Left cardiac atrium (tissue), 4 donors: ENCODE results near the gene PTGDS. TPM values are rescaled to one million over a fixed set of nuclear protein-coding genes. Genes with fewer than 3 reads are reported as not detected.
A peak's percentile ranks its signal among the peaks of the same experiment; 100 is the strongest.

Experiments
- ATAC-seq, 2 donors: fragments of 200-7000 bp; cut with Tn5 transposase; one replicate each; pipeline ENCODE4 v1.9.1; 2020; ENCODE audit warnings: mild to moderate bottlenecking in 2 of 2, moderate library complexity in 2 of 2
- DNase-seq: peaks from one replicate; pipeline ENCODE4 v3.0.0-alpha.2; 2020
- intact Hi-C, 2 donors: fragments of 100-400 bp; cut with DNase I; formaldehyde crosslinking; loops; one replicate each; pipeline versions ENCODE4 v1.14.1 to v1.15.1; 2022 to 2023
- total RNA-seq, 2 donors: library from RNA; stranded (reverse); fragmentation: NEBNext Ultra II Directional; extraction: Animal tissue kit (Norgen Biotek cat#: 25700); gene quantifications; one replicate each; pipeline ENCODE4 v1.2.1, GENCODE V29; 2021
- donor health status: DM: no; HTN: yes; CAD: no.
- donor health status: DM: no; HTN: yes; CAD: no; lungs with severe emphysema.
- donor health status: DM: yes; HTN: yes; CAD: no.
- donor health status: Dilated cardiomyopathy.

Gene PTGDS
- total RNA-seq, 2 donors from 2014 or later = 3,329 to 4,014 TPM

DNA sequence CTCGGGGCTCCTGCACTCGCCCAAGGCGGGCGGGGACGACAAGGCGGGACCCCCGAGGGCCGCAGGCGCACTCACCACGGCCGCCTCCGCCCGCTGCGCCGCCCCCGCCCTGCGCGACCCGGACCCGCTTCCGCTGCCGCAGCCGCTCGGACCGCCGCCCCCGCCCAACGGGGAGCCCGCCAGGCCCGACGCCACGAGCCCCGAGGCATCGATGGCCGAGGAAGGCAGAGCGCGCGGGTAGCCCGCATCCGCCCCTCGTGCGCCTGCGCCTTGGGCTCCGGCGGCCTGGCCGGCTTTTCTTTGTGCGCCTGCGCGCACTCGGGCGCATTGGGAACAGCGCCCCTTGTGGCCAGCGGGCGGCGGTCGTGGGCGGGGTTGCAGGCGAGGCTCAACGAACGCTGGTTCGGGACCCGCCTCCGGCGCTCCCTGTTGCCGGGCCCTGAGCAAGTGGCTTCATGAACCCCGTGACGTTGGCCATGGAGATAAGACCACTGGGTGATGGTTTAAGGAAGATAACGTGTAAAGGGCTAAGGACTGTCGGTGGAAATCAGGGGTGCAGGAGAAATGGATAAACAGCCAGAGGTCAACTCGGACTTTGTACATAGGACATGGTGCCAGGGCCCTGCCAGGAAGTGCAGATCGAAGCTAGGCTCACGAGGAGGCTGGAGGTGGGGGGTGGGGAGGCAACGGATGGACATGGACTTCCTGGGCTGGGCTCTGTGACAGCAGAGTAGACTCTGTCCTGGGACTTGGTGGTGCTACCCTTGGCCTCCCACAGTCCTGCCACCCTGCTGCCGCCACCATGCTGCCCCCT, 32.6 kb upstream of the PTGDS start, which contains the start of the genes C8G and FBXW5:
Gene C8G (plus strand): TSS at position 725 of the 814 bp plus-strand sequence. CDS start 78 bp downstream, at position 803.
Gene FBXW5 (minus strand): TSS at position 220 of the 814 bp plus-strand sequence. CDS start 655 bp downstream, outside the sequence.
- peak; percentile 74 to 75 for ATAC-seq
- intact Hi-C loops = loop anchor here (5.0 to 10.0 kb wide), 2 partner anchors 50 to 88 kb away; partner anchors contain the start of genes CLIC3 (in 1 of the 2), FUT7 (in 1 of the 2) and PAXX (in 1 of the 2)
- DNase-seq = peak; percentile 96

DNA sequence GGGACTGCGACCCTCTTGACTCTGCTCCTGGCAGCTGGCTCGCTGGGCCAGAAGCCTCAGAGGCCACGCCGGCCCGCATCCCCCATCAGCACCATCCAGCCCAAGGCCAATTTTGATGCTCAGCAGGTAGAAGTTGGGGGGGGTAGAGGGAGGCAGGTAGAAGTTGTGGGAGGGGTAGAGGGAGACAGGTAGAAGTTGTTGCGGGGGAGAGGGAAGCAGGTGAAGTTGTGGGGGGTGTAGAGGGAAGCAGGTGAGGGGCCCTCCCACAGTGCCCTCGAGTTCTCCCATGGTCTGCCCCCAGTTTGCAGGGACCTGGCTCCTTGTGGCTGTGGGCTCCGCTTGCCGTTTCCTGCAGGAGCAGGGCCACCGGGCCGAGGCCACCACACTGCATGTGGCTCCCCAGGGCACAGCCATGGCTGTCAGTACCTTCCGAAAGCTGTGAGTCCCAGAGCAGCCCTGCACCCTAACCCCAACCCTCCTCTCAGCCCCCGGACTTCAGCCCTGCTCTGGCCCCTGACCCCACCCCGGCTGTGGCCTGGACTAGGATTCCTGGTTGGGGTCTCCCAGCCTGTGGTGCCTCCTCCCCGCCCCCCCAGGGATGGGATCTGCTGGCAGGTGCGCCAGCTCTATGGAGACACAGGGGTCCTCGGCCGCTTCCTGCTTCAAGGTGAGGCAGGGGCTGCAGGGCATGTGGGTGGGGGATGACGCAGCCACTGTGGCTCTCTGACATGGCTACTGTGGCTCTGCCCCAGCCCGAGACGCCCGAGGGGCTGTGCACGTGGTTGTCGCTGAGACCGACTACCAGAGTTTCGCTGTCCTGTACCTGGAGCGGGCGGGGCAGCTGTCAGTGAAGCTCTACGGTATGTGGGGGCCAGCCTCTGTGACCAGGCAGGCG, 31.7 kb upstream of the PTGDS start:
- intact Hi-C loops = loop anchor here (5.0 to 10.0 kb wide), 2 partner anchors 49 to 87 kb away; partner anchors contain the start of genes CLIC3 (in 1 of the 2), FUT7 (in 1 of the 2) and PAXX (in 1 of the 2)
- ATAC-seq (no peak), DNase-seq (peak; percentile 29)

DNA sequence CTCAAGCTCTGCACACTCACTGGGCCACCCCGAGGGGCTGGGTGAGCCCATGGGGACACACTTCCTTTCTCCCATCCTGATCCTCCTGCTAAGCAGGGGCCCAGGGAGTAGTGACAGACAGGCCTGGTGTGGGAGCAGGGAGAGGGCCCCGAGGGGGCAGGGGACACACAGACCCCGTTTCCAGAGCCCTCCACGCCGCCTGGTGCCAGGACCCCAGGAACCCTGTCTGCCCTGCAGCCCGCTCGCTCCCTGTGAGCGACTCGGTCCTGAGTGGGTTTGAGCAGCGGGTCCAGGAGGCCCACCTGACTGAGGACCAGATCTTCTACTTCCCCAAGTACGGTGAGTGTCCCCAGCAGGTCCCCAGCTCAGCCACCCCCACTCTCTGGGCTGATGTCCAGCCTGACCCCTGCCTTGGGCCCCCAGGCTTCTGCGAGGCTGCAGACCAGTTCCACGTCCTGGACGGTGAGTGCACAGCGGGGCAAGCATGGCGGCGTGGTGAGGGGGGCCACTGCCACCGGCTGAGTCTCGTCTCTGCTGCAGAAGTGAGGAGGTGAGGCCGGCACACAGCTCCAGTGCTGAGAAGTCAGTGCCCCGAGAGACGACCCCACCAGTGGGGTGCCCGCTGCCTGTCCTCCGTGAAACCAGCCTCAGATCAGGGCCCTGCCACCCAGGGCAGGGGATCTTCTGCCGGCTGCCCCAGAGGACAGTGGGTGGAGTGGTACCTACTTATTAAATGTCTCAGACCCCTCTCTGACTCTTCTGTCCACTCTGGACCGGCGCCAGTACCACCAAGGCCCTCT, 30.9 kb upstream of the PTGDS start:
- ATAC-seq = no peak
- intact Hi-C loops = loop anchor here (5.0 to 10.0 kb wide), 2 partner anchors 48 to 86 kb away; partner anchors contain the start of genes CLIC3 (in 1 of the 2), FUT7 (in 1 of the 2) and PAXX (in 1 of the 2)
- DNase-seq = peak; percentile 40

GRCh38 chr9:136947028-136947891, 30.0 kb upstream of the PTGDS start:
- ATAC-seq (no peak), DNase-seq (peak; percentile 37)
- intact Hi-C loops = loop anchor here (5.0 to 10.0 kb wide), 2 partner anchors 48 to 85 kb away; partner anchors contain the start of genes CLIC3 (in 1 of the 2), FUT7 (in 1 of the 2) and PAXX (in 1 of the 2)

GRCh38 chr9:136947955-136948510, 29.3 kb upstream of the PTGDS start:
- peak; percentile 72 for DNase-seq
- intact Hi-C loops = loop anchor here (2.0 to 10.0 kb wide), 3 partner anchors 47 to 87 kb away; partner anchors contain the start of genes CLIC3 (in 1 of the 2), FUT7 (in 1 of the 2) and PAXX (in 1 of the 2)
- ATAC-seq = no peak

DNA sequence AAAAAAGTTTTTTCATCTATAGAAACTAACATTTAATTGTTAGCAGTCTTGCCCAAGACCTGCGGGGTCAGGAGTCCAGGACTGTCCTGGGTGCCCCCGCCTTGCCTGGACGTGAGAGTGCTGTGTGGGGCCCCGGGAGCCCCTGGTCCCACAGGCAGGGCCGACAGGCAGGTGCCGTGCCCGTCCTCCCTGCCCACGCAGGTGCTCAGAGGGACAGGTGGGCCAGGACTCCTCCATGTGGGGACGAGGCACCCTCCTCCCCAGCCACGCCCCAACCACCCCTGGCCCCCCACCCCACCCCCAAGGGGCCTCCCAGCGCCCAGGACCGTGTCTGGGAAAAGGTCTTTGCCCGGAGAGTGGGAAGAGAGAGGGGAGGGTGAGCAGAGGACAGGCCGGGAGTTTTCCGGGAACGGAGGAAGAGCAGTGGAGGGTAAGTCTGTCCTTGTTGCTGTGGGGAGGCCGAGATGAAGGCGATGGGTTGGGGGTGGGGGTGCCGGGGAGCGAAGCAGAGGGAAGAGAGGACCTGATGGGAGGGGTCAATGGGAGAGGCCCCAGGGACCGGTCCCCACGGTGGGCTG, 28.0 kb upstream of the PTGDS start:
- intact Hi-C loops = loop anchor here (2.0 to 10.0 kb wide), 3 partner anchors 45 to 85 kb away; partner anchors contain the start of genes CLIC3 (in 1 of the 2), FUT7 (in 1 of the 2) and PAXX (in 1 of the 2)
- no peak for DNase-seq
- peak in 1 of 2 donors; percentile 1 for ATAC-seq

DNA sequence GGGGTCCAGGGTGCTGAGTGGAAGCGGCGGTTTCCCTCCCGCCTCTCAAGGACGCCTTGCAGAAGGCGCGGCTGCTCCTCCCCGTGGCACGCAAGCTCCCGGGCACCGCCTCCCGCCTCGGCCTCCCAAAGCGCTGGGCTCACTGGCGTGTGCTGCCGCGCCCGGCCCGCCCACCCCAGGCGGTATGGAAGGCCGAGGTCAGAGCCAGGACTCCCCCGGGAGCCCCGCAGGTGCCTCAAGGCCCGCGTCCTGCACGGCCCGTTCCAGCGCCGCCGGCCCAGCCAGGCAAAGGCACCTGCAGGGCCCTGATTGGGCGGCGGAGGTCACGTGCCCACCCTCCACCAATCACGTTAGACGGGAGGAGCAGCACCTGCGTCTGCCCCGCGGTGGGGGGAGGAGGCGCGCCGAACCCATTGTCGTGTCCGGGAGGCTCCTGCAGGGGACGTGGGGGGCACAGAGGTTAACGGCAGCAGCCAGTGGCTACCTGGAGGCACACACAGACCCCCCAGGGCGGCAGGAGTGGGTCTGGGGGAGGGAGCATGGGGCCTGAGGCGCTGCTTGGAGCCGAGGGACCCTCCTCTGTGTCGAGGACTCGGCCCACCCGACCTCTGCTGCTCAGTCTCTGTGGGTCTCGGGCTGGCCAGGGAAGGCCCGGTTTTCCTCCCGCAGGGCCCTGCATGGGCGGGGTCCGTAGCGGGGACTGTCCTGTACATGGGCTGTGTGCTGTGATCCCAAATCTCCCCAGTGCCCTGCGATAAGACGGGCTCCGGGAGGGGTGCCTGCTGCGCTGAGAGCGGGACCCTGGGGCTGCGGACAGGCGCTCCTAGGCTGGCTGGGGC, 27.3 kb upstream of the PTGDS start:
- intact Hi-C loops = loop anchor here (2.0 to 10.0 kb wide), 3 partner anchors 45 to 85 kb away; partner anchors contain the start of genes CLIC3 (in 1 of the 2), FUT7 (in 1 of the 2) and PAXX (in 1 of the 2)
- peak; percentile 89 for ATAC-seq
- DNase-seq = peak; percentile 96

DNA sequence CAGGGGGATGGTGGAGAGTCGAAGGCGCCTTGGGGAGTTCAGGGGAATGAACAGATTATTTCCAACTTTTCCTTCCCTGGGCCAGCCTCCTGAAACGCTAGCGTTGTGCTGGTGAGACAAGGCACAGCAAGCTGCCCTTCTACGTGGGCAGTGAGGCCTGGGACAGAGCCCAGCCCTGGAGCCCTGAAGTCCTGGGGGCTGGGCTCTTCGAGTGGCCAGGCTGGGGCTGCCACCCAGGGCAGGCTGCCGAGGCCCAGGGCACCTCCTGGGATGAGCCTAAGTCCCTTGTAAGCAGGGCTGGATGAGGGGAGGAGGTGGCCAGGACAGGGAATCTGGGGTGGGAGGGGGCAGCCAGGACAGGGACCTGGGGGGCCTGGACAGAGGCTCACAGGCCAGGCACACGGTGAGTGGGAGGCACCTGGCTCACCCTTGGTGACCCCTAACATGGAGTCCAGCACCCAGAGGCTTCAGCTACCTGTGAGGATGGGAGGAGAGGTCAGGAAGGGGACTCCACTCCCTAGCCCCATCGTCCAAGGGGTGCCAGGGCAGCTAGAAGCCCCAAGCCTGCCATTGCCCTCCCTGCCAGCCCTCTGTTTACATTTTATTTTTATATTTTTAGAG, 26.5 kb upstream of the PTGDS start:
- ATAC-seq (peak; percentile 9 to 31), DNase-seq (no peak)
- intact Hi-C loops = no loop called here

DNA sequence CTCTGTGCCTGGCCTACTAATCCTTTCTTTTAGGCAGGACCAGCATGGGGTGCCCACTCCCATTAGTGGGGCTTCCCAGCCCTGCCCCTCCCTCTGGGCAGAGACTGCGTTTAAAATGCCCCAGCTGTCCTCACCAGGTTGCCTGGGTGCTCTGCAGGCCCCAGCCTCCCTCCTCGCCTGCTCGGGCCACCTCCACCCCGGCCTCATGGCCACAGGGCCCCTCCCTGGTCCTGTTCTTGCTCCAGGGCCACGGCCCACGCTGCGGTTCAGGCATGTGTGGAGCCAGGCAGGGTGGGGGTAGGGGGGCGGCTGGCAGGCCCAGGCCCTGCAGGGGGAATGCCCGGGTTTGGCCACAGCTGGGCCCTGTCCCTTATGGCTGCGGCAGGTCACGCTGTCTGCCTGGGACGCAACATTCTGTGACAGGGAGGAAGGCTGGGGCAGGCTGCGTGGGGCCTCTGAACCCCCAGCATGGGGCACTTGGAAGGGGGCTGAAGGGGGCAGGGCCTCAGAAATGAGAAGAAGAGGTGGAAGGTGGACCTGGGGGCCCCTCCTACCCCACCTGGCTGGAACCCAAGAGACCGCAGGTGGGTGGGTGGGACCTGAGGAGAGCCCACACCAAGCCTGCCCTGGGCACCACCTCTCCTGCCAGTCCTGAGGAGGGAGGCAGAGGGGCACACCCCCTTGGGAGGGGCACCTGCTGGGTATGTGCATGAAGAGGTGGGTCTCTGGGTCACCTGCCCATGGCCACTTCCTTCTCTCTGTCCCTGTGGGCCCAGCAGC, 25.6 kb upstream of the PTGDS start, which contains the start of gene LCN12:
Gene LCN12 (plus strand): TSS at position 733 of the 780 bp plus-strand sequence. CDS start 55 bp downstream, outside the sequence.
- ATAC-seq = no peak
- DNase-seq = peak; percentile 19
- intact Hi-C loops = no loop called here

DNA sequence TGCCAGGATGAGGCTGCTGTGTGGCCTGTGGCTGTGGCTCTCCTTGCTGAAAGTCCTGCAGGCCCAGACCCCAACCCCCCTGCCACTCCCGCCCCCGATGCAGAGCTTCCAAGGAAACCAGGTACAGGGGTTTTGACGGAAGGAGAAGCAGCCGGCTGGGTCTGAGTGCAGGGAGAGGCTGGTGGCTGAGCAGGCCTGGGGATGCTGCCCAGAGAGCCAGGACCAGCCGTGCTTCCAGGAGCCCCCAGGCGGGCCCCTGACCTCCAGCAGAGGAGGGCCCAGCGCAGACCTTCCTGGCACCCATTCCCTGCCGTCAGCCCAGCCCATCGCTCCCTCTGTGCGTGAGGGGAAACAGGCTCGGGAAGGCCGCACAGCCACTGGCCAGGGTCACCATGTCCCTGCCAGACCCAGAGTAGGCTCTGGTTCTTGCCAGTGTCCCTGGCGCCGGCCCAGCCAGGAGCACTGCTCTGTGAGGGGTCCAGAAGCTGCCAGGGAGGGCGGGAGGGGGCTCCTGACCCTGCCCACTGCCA, 24.9 kb upstream of the PTGDS start:
- DNase-seq (no peak), ATAC-seq (peak; percentile 0 to 7)
- intact Hi-C loops = no loop called here

DNA sequence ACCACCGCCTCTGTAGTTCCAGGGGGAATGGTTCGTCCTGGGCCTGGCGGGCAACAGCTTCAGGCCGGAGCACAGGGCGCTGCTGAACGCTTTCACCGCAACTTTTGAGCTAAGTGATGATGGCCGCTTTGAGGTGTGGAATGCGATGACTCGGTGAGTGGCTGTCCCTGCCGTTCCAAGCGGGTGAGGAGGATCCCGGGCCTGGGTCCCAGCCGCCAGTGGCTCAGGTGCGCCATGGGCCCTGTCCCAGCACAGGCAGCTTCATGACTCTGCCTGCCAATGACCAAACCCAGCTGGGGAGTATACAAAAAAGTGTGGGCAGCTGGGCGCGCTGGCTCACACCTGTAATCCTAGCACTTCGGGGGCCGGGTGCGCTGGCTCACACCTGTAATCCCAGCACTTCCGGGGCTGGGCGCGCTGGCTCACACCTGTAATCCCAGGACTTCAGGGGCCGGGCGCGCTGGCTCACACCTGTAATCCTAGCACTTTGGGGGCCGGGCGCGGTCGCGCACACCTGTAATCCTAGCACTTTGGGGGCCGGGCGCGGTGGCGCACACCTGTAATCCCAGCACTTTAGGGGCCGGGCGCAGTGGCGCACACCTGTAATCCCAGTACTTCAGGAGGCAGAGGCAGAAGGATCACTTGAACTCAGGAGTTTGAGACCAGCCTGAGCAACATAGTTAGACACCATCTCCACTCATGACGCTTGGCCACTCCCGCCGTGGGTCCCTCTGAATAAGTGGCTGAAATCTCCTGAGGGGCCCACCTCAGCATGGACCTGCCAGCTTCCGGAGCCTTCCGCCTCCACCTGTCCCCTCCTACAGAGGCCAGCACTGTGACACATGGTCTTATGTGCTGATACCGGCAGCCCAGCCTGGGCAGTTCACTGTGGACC, 24.2 kb upstream of the PTGDS start:
- ATAC-seq = no peak
- intact Hi-C loops = no loop called here
- DNase-seq = no peak

- DNase-seq = no peak
- no peak for ATAC-seq
Observed at GRCh38 chr9:136953771-136954269, 23.5 kb upstream of the PTGDS start.

More at GRCh38 chr9:136953771-136954269, 23.5 kb upstream of the PTGDS start:
- intact Hi-C loops = no loop called here
